ENCODE data around the gene PREX1.

Gene PREX1

GRCh38 chr20:48802216-48802615 is 25.6 kb downstream of the PREX1 start:
- ATAC-seq: no peak
- H3K36me3 Mint-ChIP-seq: peaks cover 46% of the 10 kb centered on the region
- peak overlapping the region; percentile 72 for H3K27ac Mint-ChIP-seq
- no peak overlapping the region for H3K4me3 Mint-ChIP-seq
- H3K4me1 Mint-ChIP-seq: peaks cover 98% of the 10 kb centered on the region
- no peaks in the 10 kb centered on the region for H3K9me3 Mint-ChIP-seq
- no peaks in the 10 kb centered on the region for H3K27me3 Mint-ChIP-seq

GRCh38 chr20:48801197-48801596 is 26.6 kb downstream of the PREX1 start:
- H3K27ac Mint-ChIP-seq: peak overlapping the region; percentile 72
- H3K9me3 Mint-ChIP-seq: no peaks in the 10 kb centered on the region
- no peak overlapping the region for H3K4me3 Mint-ChIP-seq
- peaks cover 37% of the 10 kb centered on the region for H3K36me3 Mint-ChIP-seq
- ATAC-seq: peak; percentile 32
- no peaks in the 10 kb centered on the region for H3K27me3 Mint-ChIP-seq
- peaks cover 91% of the 10 kb centered on the region for H3K4me1 Mint-ChIP-seq

GRCh38 chr20:48800177-48800576 is 27.6 kb downstream of the PREX1 start:
- no peak overlapping the region for H3K4me3 Mint-ChIP-seq

GRCh38 chr20:48799328-48800105 is 28.3 kb downstream of the PREX1 start:
- peak overlapping the region; percentile 76 for H3K27ac Mint-ChIP-seq
- H3K36me3 Mint-ChIP-seq: peaks cover 37% of the 10 kb centered on the region
- H3K9me3 Mint-ChIP-seq: no peaks in the 10 kb centered on the region
- H3K4me3 Mint-ChIP-seq: no peak overlapping the region
- H3K27me3 Mint-ChIP-seq: no peaks in the 10 kb centered on the region
- H3K4me1 Mint-ChIP-seq: peaks cover 87% of the 10 kb centered on the region
- ATAC-seq: no peak

More at GRCh38 chr20:48800177-48800576, 27.6 kb downstream of the PREX1 start:
- ATAC-seq: no peak
- no peaks in the 10 kb centered on the region for H3K27me3 Mint-ChIP-seq
- H3K9me3 Mint-ChIP-seq: no peaks in the 10 kb centered on the region
- H3K27ac Mint-ChIP-seq: peak overlapping the region; percentile 76
- H3K4me1 Mint-ChIP-seq: peaks cover 89% of the 10 kb centered on the region
- H3K36me3 Mint-ChIP-seq: peaks cover 42% of the 10 kb centered on the region

GRCh38 chr20:48797850-48798747 is 29.7 kb downstream of the PREX1 start:
- H3K4me1 Mint-ChIP-seq: peaks cover 81% of the 10 kb centered on the region
- no peak for ATAC-seq
- H3K36me3 Mint-ChIP-seq: peaks cover 30% of the 10 kb centered on the region
- H3K27ac Mint-ChIP-seq: peak overlapping the region; percentile 76
- no peaks in the 10 kb centered on the region for H3K9me3 Mint-ChIP-seq
- no peaks in the 10 kb centered on the region for H3K27me3 Mint-ChIP-seq
- H3K4me3 Mint-ChIP-seq: peak overlapping the region; percentile 25

GRCh38 chr20:48797275-48797825 is 30.4 kb downstream of the PREX1 start:
- H3K27me3 Mint-ChIP-seq: no peaks in the 10 kb centered on the region
- peak overlapping the region; percentile 76 for H3K27ac Mint-ChIP-seq
- no peaks in the 10 kb centered on the region for H3K9me3 Mint-ChIP-seq
- H3K36me3 Mint-ChIP-seq: peaks cover 31% of the 10 kb centered on the region
- peak; percentile 49 for ATAC-seq
- peaks cover 74% of the 10 kb centered on the region for H3K4me1 Mint-ChIP-seq
- H3K4me3 Mint-ChIP-seq: peak overlapping the region; percentile 32

GRCh38 chr20:48795732-48796131 is 32.1 kb downstream of the PREX1 start:
- Mint-ChIP-seq H3K4me3 (no peak overlapping the region), H3K27ac (peak overlapping the region; percentile 61), H3K4me1 (peaks cover 74% of the 10 kb centered on the region)

GRCh38 chr20:48794816-48795457 is 32.9 kb downstream of the PREX1 start:
- no peak for ATAC-seq

More at GRCh38 chr20:48795732-48796131, 32.1 kb downstream of the PREX1 start:
- H3K36me3 Mint-ChIP-seq: peaks cover 18% of the 10 kb centered on the region
- no peaks in the 10 kb centered on the region for H3K9me3 Mint-ChIP-seq
- ATAC-seq: no peak
- no peaks in the 10 kb centered on the region for H3K27me3 Mint-ChIP-seq

GRCh38 chr20:48794360-48794759 is 33.4 kb downstream of the PREX1 start:
- no peak for ATAC-seq
- Mint-ChIP-seq H3K9me3 (no peaks in the 10 kb centered on the region), H3K4me3 (no peak overlapping the region)

More at GRCh38 chr20:48794816-48795457, 32.9 kb downstream of the PREX1 start:
- no peaks in the 10 kb centered on the region for H3K27me3 Mint-ChIP-seq
- H3K36me3 Mint-ChIP-seq: peaks cover 18% of the 10 kb centered on the region
- H3K27ac Mint-ChIP-seq: peak overlapping the region; percentile 61
- no peak overlapping the region for H3K4me3 Mint-ChIP-seq
- no peaks in the 10 kb centered on the region for H3K9me3 Mint-ChIP-seq
- peaks cover 76% of the 10 kb centered on the region for H3K4me1 Mint-ChIP-seq

GRCh38 chr20:48793776-48794175 is 34.0 kb downstream of the PREX1 start:
- Mint-ChIP-seq H3K27me3 (no peaks in the 10 kb centered on the region), H3K36me3 (peaks cover 25% of the 10 kb centered on the region), H3K4me1 (peaks cover 76% of the 10 kb centered on the region), H3K4me3 (no peak overlapping the region), H3K9me3 (no peaks in the 10 kb centered on the region), H3K27ac (peak overlapping the region; percentile 61)
- no peak for ATAC-seq

More at GRCh38 chr20:48794360-48794759, 33.4 kb downstream of the PREX1 start:
- H3K27me3 Mint-ChIP-seq: no peaks in the 10 kb centered on the region
- peak overlapping the region; percentile 61 for H3K27ac Mint-ChIP-seq
- H3K36me3 Mint-ChIP-seq: peaks cover 24% of the 10 kb centered on the region
- H3K4me1 Mint-ChIP-seq: peaks cover 76% of the 10 kb centered on the region

- no peak overlapping the region for H3K4me3 Mint-ChIP-seq
- peaks cover 78% of the 10 kb centered on the region for H3K4me1 Mint-ChIP-seq
- H3K27ac Mint-ChIP-seq: no peak overlapping the region
- ATAC-seq: no peak
- peaks cover 17% of the 10 kb centered on the region for H3K36me3 Mint-ChIP-seq
- no peaks in the 10 kb centered on the region for H3K27me3 Mint-ChIP-seq
- no peaks in the 10 kb centered on the region for H3K9me3 Mint-ChIP-seq
Observed at GRCh38 chr20:48791666-48792071, 36.1 kb downstream of the PREX1 start.

GRCh38 chr20:48791014-48791413 is 36.8 kb downstream of the PREX1 start:
- no peak overlapping the region for H3K27ac Mint-ChIP-seq

GRCh38 chr20:48790473-48791003 is 37.3 kb downstream of the PREX1 start:
- Mint-ChIP-seq H3K36me3 (peaks cover 26% of the 10 kb centered on the region), H3K27me3 (no peaks in the 10 kb centered on the region), H3K9me3 (no peaks in the 10 kb centered on the region), H3K4me1 (peaks cover 85% of the 10 kb centered on the region), H3K27ac (no peak overlapping the region), H3K4me3 (peak overlapping the region; percentile 25)
- no peak for ATAC-seq

More at GRCh38 chr20:48791014-48791413, 36.8 kb downstream of the PREX1 start:
- Mint-ChIP-seq H3K4me1 (peaks cover 85% of the 10 kb centered on the region), H3K27me3 (no peaks in the 10 kb centered on the region), H3K4me3 (no peak overlapping the region), H3K36me3 (peaks cover 22% of the 10 kb centered on the region), H3K9me3 (no peaks in the 10 kb centered on the region)
- no peak for ATAC-seq

- ATAC-seq: no peak
- Mint-ChIP-seq H3K27me3 (no peaks in the 10 kb centered on the region), H3K4me3 (peak overlapping the region; percentile 25), H3K9me3 (no peaks in the 10 kb centered on the region), H3K36me3 (peaks cover 23% of the 10 kb centered on the region), H3K27ac (no peak overlapping the region), H3K4me1 (peaks cover 82% of the 10 kb centered on the region)
Observed at GRCh38 chr20:48789781-48790472, 37.9 kb downstream of the PREX1 start.

All from stimulated activated memory B cell treated with anti-CD40 and anti-IgM and Interleukin-4, amounts not matched to agents 10 μg/mL and 1 μg/mL and 100 μg/mL, for 72 hours (primary cell).